Stimulated activated CD4-positive, alpha-beta T cell treated with anti-CD3 and anti-CD28 coated beads, Interleukin-2, amount 100 ng/mL, for 24 hours (primary cell): ENCODE results near the gene FHAD1.
"Not testable (repeated sequence)": the region's sequence is repeated elsewhere in the genome, so short reads cannot be mapped to it uniquely, and the experiment has no call there.

Experiments used
- DNase-seq, 2 donors: peaks; one replicate each; pipeline ENCODE4 v3.0.0-alpha.2; 2020

Gene FHAD1

GRCh38 chr1:15277933-15278332 lies 30.9 kb downstream of the FHAD1 start:
- DNase-seq: no peak

GRCh38 chr1:15279576-15280230 lies 32.7 kb downstream of the FHAD1 start:
- DNase-seq: no peak

GRCh38 chr1:15280416-15280815 lies 33.4 kb downstream of the FHAD1 start:
- DNase-seq: no peak

DNA sequence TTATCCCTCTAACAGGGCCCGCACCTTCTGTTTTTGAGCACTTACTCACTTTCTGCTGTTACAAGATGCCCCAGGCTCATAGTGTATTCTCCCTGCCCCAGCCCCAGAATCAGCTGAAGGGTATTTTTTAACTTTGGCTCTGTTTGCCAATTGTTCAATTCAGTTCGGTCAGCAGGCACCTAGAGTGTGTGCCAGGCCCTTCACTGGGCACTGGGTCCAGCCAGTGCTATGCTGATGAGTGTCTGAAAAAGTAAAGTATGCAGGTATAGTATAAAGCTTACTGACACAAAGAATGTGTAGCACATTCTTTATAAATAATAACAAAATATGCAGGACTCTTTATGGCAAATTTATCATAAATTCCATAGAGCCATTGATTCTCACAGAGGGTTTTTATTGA lies 35.0 kb downstream of the FHAD1 start:
- DNase-seq: no peak

DNA sequence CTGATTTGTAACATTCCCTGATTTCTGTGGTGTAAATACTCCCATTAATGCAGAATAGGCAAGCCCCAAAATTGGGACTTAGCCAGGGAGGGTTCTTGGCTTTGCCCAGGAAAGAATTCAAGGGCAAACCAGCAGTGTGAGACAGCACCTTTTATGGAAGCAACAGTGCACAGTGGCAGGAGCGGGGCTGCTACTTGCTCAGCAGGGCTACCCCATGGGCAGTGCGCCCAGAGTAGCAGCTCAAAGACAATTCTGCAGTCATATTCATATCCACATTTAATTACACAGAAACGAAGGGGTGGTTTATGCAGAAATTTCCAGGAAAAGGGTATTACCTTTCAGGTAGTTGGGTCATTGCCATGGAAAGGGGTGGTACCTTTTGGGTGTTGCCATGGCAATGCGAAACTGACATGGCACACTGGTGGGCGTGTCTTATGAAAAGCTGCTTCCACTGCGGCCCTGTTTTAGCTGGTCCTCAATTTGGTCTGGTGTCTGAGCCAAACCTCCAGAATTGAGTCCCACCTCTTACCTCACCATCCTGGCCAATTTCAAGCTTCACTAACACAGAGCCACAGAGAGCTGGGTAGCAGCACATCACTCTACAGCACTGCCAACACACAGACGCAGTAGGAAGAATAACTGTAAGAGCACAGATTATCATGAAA lies 35.9 kb downstream of the FHAD1 start:
- DNase-seq: no peak

DNA sequence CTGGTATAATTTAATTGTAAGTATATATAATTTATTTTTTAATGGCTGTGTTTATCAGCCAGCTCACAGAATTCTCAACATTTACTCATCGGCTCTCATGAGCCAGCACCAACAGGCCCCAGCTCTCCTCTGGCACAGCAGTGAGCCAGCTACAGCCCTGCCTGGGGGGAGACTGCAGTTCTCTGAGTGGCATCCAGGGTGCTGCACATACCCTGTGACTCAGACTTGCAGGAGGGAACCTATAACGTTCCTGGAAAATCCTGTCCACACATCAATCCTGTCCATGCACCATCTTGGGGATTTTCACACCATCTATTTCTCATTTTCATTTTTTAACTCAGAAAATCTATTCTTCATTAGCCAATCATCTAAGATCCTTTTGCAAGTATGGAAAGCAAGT lies 36.5 kb downstream of the FHAD1 start:
- no peak for DNase-seq

DNA sequence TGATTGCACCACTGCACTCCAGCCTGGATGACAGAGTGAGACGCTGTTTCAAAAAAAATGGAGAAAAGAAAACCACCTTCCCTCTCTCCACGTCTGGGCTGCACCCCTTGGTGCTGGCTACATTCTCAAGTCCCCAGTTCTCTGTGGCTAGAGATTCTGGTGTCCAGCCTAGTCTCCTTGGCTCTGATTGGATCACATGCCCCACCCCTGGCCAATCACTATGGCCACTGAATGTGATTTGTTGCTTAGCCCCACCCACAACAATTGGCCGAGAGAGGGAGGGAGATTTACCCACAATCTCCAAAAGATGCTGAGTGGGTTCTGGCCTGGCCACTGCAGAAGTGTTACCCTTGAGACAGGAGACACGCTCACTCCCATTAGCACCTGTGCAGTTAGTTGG lies 39.4 kb downstream of the FHAD1 start:
- no peak for DNase-seq

DNA sequence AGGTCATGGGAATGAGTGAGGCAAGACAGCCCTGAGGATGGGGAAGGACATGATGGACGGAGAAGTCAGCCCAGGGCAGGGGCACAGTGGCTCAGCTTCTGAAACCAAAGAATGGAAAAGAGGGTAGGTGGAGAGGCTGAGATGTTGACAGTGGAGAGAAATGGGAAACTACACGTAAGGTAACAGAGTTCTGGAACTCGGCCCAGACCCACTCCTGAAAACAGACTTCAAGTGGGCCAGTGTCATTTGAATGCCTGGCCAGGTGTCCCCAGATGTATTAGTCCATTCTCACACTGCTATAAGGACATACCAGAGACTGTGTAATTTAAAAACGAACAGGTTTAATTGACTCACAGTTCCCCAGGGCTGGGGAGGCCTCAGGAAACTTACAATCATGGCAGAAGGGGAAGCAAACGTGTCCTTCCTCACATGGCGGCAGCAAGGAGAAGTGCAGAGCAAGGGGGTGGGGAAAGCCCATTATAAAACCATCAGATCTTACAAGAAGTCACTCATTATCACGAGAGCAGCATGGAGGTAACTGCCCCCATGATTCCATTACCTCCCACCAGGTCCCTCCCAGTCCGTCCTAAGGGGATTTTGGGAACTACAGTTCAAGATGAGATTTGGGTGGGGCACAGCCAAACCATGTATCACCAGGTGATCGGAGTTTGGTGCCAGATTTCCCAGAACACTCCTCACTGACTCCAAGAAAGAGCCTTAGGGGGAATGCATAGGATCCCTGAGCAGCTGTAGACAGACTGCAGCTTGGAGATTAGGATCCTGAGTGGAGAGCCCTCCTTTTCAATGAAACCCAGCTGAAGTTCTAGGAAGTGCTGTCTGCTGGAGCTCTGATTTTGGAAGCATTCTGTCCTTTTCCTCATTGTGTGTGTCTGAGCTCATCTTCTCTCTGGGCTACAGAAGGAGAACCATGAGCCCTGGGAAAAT lies 40.3 kb downstream of the FHAD1 start:
- DNase-seq: no peak

DNA sequence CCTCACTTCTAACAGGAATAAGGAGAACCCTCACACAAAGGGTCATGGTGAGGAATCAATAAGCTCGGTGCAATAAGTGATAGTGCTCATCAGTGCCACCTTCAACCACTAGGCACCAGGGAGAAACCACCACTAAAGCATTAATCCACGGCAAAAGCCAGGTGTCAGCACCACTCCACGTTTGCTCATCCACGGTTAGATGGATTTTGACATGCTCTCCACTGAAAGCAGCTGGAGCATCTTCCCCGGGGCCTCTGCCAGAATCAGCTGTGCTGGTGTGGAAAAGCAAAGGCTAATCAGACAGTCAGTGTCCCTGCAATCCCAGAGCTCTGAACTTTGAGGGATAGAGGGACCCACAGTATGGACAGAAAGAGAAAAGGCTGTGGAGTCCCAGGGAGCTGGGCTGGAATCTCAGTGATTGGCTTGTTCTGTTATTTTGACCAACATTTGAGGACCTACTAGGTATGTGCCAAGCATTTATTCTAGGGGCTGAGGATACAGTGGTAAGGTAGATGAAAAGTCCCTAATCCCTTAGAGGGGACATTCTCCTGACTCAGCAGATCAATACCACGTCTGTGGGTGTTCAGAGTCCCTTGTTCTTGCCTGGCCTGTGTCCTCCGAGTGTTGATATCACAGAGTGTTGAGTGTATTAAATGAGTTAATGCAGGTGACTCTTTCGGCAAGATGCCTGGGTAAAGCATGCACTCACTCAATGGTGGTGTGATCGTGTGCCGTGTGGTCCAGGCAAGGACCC lies 41.3 kb downstream of the FHAD1 start:
- no peak for DNase-seq

GRCh38 chr1:15289251-15289651 lies 42.2 kb downstream of the FHAD1 start:
- DNase-seq: no peak

DNA sequence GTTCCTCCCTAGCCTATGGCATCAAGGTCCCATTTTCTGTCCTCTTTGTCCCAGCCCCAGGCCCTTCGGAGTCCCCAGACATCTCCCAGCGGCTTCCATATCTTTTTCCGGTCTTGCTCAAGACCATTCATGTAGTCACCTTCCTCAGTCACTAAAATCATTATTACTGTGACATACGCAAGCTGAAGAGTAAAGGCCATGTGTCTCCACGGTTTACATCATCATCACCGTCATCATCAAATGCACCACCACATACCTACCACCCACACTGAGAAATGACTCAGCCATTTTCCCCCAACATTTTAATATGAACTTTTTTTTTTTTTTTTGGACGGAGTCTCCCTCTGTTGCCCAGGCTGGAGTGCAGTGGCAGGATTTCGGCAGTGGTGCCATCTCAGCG lies 43.4 kb downstream of the FHAD1 start:
- DNase-seq: peak; percentile 7 to 23

DNA sequence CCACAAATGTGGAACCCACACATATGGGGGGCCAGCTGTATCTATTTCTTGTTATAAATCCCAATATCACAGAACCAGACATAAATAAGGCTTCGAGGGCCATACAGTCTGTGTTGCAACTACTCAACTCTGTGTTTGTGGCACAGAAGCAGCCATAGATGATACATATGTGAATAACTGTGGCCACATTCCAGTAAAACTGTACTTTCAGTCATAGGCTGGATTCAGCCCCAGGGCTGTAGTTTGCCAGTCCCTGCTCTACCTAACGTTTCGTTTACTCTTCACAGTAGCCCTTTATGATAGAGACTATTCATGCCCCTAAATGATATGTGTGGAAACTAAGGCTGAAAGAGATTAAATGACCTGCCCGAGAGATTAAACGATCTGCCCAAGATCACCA lies 48.7 kb downstream of the FHAD1 start:
- no peak for DNase-seq

DNA sequence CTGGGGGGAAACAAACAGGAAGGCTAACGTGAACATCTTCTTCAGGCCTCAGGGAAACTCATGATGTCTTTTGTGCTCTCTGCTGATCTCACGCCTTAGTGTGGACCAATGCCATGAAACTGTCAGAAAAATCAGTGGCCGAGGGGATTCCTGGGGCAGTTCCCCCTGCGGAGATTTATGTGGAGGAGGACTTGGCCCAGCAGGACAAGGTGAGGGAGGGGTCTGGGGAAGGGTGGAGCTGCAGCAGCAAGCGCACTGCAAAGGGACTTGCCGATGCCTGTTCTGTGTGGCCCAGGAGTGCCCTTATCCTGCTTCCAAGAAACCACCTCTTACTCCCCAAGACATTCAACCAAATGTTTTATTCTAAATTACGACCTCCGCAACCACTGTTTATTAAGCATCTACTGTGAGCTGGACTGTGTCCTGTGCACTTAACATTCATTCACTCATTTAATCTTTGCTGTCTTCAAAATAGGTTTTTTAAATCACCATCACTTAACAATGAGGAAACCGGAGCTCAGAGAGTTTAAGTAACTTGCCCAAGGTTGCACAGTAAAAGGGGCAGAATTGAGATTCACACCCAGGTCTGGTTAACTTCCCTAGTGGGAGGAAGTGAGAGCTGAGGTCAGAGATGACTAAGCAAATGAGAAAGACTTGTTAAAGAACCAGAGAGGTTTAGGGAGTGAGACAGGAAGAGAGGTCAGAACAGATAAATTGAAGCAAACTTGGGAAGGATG lies 49.7 kb downstream of the FHAD1 start:
- no peak for DNase-seq

GRCh38 chr1:15297975-15298374 lies 51.0 kb downstream of the FHAD1 start:
- DNase-seq: not testable (repeated sequence)

DNA sequence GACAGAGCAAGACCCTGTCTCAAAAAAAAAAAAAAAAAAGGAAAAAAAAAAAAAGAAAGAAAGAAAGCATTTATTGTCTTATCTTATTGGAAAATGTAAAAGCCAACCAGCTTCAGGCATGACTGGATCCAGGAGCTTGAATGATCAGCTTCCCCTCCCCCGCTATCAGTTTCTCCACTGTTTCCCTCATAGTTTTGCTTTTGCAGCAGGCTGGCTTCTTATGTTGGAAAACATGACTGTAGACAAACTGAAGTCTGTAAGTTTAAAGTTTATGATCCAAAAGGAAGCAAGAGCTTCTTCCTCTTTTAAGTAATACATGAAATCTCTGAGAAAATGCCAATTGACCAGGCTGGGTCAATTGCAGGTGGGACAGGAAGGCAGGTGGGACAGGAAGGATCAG lies 52.2 kb downstream of the FHAD1 start:
- DNase-seq: no peak

DNA sequence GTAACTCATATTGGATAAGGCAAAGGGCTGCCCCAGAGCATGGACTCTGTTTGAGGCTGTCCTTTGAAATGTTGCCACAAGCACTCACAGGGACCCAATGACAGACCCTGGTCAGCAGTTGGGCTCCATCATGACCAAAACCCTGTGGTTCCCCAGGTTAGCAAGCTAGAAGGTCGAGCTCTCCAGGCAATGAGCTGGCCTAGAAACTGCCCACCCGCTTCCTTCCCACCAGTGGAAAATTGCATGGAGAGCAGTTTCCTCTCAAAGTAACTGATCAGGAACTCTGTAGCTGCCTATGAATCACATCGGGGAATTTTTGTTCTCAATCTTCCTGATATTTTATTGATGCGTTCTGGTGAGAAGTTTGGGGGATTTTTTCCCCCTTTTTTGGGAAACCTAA lies 52.8 kb downstream of the FHAD1 start:
- DNase-seq: no peak

DNA sequence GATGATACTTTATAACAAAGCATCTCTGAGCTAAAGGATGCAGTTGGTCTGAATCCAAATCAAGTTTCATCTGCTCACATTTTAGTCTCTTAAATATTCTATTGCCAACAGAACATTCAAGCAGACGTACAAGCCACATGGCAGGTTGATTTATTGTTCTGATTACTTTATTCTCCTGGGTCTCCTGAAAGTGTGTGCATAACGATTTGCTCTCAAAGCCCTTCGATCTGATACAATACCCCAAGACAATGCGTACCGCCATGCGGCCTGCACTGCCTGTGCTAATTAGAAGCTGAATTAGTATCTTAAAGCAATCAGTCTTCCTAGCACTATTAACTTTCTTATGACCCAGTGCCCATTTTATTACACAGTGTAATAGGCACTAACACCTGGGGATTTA lies 56.9 kb downstream of the FHAD1 start:
- no peak for DNase-seq

DNA sequence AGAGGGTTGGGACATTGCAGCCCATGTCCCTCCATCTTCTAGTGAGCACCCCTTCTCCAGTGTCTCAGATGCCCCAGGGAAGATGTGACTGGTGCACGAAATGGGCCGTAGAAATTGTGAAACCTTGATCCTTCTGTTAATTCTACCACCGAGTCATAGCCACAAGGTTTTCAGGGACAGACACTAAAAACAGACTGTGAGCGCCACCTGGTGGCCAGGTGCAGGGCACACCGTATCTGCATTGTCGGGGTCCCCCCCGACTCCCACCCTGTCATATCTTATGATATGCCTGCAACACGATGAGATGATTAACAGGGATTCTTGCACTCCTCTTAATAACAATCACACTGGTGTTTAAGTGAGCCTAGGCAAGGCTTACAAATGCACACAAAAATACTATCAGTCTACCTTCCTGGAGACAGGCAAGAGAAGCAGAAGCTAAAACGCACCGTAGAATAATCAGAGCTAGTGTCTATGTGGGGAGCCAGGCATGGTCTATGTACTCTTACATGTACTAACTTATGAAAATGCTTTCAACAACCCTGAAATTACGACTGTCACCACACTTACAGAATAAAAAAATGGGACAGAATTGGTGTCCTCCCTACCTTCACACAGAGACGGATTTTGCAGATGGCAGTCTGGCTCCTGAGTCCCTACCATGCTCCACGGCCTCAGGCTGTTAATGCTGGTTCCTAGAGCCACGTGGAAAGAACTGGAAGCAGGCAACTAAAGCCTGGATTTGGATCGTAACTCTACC lies 57.9 kb downstream of the FHAD1 start:
- DNase-seq: peak; percentile 81 to 82

- no peak for DNase-seq
Observed at GRCh38 chr1:15305468-15305770, 58.4 kb downstream of the FHAD1 start.

GRCh38 chr1:15306352-15306751 lies 59.3 kb downstream of the FHAD1 start:
- not testable (repeated sequence) for DNase-seq

DNA sequence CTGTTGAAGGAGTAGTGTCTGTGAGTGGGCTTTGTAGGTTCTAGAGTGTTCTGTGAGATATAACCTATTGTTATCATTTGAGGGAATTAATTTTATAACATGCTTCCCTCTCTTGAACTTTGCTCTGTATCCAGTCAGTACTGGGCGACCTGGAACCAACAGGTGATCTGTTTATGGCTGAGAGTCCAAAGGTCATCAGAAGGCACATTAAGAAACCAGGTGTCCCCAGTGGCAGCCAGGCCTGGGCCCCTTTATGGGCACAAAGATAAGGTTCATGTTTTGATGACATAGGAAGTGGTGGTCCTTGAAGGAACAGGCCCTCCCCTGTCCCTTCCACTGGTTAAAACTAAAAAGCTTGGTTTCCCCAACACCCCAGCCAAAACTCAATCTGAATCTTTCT lies 61.1 kb downstream of the FHAD1 start:
- no peak for DNase-seq

GRCh38 chr1:15308621-15309027 lies 61.6 kb downstream of the FHAD1 start:
- no peak for DNase-seq
